Muscle of leg (tissue), 11 donors: ENCODE measurements around the gene KIF6. TPM values are rescaled to one million over a fixed set of nuclear protein-coding genes. Genes with fewer than 3 reads are reported as not detected.

Experiments
- DNase-seq: peaks from one replicate; pipeline ENCODE4 v3.0.0; 2013
- H3K27ac ChIP-seq: one replicate; pipeline ENCODE4 v1.5.1; 2013; ENCODE audit warnings: mild to moderate bottlenecking, low read length, control low read depth
- H3K27me3 ChIP-seq: one replicate; pipeline ENCODE4 v1.6.1; 2013; ENCODE audit warnings: low read length; ENCODE audit not compliant: control insufficient read depth, insufficient read depth
- H3K36me3 ChIP-seq: one replicate; pipeline ENCODE4 v1.6.1; 2013; ENCODE audit warnings: low read length; ENCODE audit not compliant: control insufficient read depth, insufficient read depth
- H3K4me1 ChIP-seq: one replicate; pipeline ENCODE4 v1.6.1; 2013; ENCODE audit warnings: low read length; ENCODE audit not compliant: control insufficient read depth, insufficient read depth
- H3K4me3 ChIP-seq: one replicate; pipeline ENCODE4 v1.5.1; 2013; ENCODE audit warnings: low read length, control low read depth
- H3K9me3 ChIP-seq: replicated peaks from 2 replicates; pipeline ENCODE4 v1.6.1; 2013; ENCODE audit warnings: low read depth, low read length; ENCODE audit not compliant: control insufficient read depth
- WGBS: methylation state at CpG from one replicate; pipeline ENCODE4 v1.1.5; 2013; ENCODE audit warnings: missing lambda C conversion rate; ENCODE audit not compliant: insufficient coverage; 5-methylcytosine and 5-hydroxymethylcytosine counted together
- polyA plus RNA-seq, 8 donors: library from polyadenylated mRNA; unstranded; fragments of 120-200 nt; gene quantifications; one replicate each; pipeline versions ENCODE4 v1.2.1 to v1.2.3, GENCODE V29; 2013; ENCODE audit warnings: inconsistent platforms in 1 of 8, low replicate concordance in 1 of 8; ENCODE audit not compliant: insufficient read length in 8 of 8, insufficient read depth in 1 of 8
- total RNA-seq: library from RNA; stranded (reverse); fragments of 120-200 nt; gene quantifications from one replicate; pipeline ENCODE4 v1.2.4, GENCODE V29; 2013

KIF6 gene
- total and polyA plus RNA-seq, 9 donors = 0.61 to 1.4 (median 1.1) TPM

DNA sequence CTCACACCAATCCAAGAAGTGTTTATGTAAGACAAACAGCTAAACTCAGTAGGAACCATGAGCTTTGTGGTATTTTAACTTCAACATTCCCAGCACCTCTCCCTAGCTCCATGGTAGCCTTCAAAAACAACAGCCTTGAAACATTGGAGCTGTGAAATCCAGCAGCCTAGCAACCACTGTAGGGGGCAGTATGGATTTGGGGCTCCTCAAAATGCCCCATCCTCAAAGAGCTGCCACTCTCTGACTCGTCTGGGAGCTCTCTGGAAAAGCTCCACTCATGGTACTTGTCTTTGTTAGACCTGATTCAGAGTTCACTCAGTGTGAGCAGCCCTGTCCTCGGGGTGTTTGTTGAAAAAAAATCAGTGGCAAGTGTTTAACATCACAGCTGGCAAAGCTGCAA lies 82.9 kb downstream of the KIF6 start:
- DNase-seq = no peak
- WGBS = 30% methylated on average over 1 of the region's 2 CpGs
- Histone ChIP-seq H3K9me3 (no peaks in the 10 kb centered on the region), H3K27ac (no peak overlapping the region), H3K4me1 (no peaks in the 10 kb centered on the region), H3K36me3 (no peaks in the 10 kb centered on the region), H3K4me3 (no peak overlapping the region), H3K27me3 (no peaks in the 10 kb centered on the region)

DNA sequence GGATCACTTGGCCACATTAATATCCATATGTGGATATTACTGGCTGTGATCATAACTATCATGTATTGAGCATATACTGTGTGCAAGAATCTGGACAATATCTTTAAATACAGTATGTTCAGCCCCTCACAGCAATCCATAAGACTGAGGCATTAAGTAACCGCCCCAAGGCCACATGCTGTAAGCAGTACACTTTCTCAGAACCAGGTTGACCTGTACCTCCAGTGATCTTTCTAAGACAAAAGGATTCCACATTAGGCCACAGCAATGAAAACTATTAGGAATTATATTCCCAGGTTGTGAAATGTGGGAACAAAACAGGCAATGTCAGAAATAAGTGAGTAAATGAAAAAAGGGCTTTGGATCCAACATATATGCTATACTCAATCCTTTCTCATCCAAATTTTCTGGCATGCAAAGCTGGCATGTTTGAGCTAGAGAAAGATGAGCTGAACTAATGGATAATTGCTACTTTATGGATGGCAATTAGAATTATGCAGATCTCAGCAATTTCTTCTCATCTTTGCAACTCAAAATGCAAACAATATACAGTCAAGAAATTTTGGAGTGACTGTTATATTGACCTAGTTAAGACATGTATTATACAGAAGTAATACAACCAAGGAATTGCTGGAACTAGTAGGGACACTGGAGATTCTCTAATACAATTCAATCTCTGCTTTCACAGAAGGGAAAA lies 86.9 kb downstream of the KIF6 start:
- Histone ChIP-seq H3K27me3 (no peaks in the 10 kb centered on the region), H3K27ac (no peak overlapping the region), H3K4me3 (no peak overlapping the region), H3K4me1 (no peaks in the 10 kb centered on the region), H3K36me3 (no peaks in the 10 kb centered on the region), H3K9me3 (no peaks in the 10 kb centered on the region)
- DNase-seq = no peak
- WGBS = 100% methylated on average over 1 of the region's 1 CpG

DNA sequence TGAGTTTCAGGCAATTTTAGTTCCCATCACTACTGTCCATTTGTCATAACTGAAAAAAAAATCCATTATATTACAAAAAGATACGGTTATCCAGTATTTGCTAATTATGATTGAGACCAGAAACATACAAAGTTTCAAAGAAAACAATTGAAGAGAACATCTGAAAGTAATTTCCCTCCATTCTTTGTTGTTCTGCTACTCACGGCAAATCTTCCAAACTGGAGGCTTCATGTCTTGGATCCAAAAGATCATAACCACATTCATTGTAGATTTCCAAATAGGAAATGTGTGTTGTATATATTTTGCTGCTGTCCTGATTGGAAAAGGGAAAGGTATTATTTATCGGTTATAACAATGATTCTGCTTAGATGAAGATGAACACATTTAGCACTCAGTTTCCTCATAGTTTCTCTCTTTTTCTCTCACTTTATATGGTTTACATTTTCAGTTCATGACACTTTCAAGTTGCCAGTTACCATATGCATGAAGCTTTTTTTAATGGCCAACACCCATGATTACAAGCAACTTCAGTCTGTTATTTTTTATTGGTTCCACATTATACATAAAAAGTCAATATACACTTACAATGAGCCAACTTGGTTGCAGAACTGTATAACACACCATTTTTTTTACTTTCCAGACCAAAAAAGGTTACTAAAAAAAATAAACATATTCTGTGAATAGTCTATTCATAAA lies 90.4 kb downstream of the KIF6 start:
- WGBS = no CpG with 5 or more reads among the region's 3 CpGs

DNA sequence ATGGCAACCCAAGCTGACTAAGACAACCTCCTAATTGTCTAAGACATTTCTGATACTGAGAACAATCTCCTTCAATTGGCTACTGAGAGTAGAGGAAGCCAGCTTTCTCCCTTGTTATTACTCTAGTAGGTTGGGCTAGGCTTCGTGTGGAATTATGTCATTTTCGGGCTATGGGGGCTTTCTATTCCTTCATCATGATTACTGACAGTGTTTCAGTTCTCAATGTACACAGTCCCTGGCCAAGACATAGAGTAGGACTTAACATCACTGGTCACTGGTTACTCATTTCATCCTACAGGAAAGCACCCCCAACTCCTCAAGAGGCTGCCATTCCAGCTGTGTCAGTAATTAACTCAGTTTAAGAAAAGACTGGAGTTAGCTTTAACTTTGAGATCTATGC lies 100.0 kb downstream of the KIF6 start:
- no peaks in the 10 kb centered on the region for H3K27me3 ChIP-seq
- no CpG with 5 or more reads among the region's 2 CpGs for WGBS
- H3K4me3 ChIP-seq = no peak overlapping the region
- no peaks in the 10 kb centered on the region for H3K9me3 ChIP-seq
- no peak for DNase-seq
- no peak overlapping the region for H3K27ac ChIP-seq
- no peaks in the 10 kb centered on the region for H3K36me3 ChIP-seq
- no peaks in the 10 kb centered on the region for H3K4me1 ChIP-seq

More for the DNA sequence above, 90.4 kb downstream of the KIF6 start:
- Histone ChIP-seq H3K9me3 (no peaks in the 10 kb centered on the region), H3K4me3 (no peak overlapping the region), H3K36me3 (no peaks in the 10 kb centered on the region), H3K27ac (no peak overlapping the region), H3K27me3 (no peaks in the 10 kb centered on the region), H3K4me1 (no peaks in the 10 kb centered on the region)
- DNase-seq = peak; percentile 57

DNA sequence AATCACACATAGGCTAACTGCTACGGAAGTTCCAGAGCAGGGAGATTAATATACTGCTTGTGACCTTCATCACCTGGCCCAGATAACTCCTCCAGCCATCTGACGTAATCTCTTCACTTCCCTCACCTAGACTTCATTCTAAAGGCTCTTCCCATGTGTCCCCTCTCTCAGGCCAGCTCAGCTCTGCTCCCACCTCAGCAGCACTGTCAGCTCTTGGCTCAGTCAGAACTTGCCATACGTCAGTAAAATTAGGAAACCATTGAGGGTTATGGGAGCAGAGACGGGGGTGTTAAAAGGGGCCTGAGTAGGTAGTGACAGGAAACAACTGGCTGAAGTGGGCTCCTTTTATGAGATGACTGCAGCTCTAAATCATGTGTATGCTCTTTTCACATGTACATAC lies 101.5 kb downstream of the KIF6 start:
- H3K27ac ChIP-seq = no peak overlapping the region
- no peak overlapping the region for H3K4me3 ChIP-seq
- H3K4me1 ChIP-seq = no peaks in the 10 kb centered on the region
- H3K36me3 ChIP-seq = no peaks in the 10 kb centered on the region
- H3K27me3 ChIP-seq = no peaks in the 10 kb centered on the region
- WGBS = 65% methylated on average over 2 of the region's 4 CpGs
- no peak for DNase-seq
- H3K9me3 ChIP-seq = no peaks in the 10 kb centered on the region

DNA sequence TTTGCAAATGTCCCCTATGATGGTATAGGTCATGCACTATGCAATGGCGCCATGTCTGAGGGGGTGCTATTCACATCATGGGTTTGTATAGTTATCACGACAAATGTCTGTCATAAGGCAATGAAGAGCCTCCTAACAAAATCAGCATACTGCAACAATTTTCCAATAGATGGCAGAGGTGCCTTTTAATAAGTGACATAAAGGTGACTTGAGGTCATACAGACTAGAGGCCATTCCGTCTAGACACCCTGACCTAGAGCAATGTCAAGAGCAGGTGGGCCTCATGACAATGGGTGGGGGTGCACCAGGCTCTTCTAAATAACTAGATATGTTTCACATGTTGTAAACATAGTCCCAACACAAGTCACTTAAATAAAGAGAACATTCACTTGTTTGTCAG lies 107.7 kb downstream of the KIF6 start:
- Histone ChIP-seq H3K27me3 (no peaks in the 10 kb centered on the region), H3K4me1 (no peaks in the 10 kb centered on the region), H3K9me3 (no peaks in the 10 kb centered on the region), H3K36me3 (no peaks in the 10 kb centered on the region), H3K4me3 (no peak overlapping the region), H3K27ac (no peak overlapping the region)
- DNase-seq = no peak
- WGBS = no CpG with 5 or more reads among the region's 3 CpGs

DNA sequence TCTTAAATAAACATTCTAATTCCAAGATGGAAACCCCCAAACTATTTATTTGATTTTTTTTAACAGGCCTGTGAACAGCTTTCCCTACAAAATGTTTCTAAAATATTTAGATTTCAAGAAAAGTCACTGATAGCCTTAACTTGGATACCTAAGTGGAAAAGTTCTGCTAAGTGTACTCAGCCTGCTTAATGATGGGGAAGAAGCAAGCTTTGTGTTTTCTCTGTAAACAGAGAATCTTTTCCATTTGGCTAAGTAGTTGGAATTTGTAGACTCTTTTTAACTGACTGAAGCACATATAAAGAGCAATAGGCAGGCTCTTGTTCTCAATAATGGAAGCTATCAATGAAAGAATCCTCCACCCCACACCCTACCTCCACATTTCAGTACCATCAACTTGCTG lies 108.2 kb downstream of the KIF6 start:
- Histone ChIP-seq H3K4me1 (no peaks in the 10 kb centered on the region), H3K27me3 (no peaks in the 10 kb centered on the region), H3K4me3 (no peak overlapping the region), H3K36me3 (no peaks in the 10 kb centered on the region), H3K9me3 (no peaks in the 10 kb centered on the region), H3K27ac (no peak overlapping the region)
- peak; percentile 59 for DNase-seq

DNA sequence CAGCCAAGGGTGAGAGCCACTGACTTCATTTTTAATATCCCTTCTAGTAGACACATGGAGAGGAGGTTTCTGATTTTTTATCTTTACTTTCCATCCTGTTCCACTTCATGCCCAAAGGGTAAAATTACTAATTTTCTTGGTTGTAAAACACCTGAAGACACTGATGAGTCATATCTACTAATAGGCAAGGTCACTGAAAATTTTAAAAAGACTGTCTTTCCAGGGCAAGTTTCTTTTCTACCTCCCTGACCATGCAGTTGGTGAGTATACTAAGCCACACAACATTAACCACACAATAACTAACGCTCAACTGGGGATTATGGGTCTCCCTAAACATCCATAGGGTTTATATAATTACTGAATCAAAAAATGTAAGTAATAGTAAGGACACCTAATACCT lies 109.6 kb downstream of the KIF6 start:
- Histone ChIP-seq H3K27ac (no peak overlapping the region), H3K9me3 (no peaks in the 10 kb centered on the region), H3K4me1 (no peaks in the 10 kb centered on the region), H3K36me3 (no peaks in the 10 kb centered on the region), H3K4me3 (no peak overlapping the region), H3K27me3 (no peaks in the 10 kb centered on the region)
- no CpG with 5 or more reads among the region's 1 CpG for WGBS
- no peak for DNase-seq

DNA sequence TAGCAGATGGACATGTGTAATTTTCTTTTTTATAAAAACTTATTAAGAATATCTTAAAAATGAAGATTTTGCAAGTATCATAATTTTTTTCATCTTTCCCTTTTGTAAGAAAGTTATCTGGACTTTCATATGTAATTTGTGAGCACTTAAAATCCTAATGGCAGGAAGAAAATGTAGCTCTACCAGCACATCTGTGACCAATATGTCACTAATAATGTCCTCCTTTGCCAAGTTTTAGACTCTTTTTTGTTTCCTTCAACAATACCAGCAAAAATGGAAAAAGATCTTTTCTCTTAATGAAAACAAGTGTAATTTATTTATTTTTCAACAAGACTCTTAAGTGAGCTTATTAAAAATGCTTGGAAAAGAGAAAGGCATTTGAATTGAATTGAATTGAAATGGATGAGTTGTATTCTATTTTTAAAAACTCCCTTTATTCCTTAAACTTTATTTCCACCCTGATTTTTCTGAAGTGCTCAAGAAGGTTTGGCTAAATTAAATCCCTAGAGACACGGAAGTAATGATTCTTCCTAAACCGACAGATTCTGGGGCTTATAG lies 110.7 kb downstream of the KIF6 start:
- no peaks in the 10 kb centered on the region for H3K9me3 ChIP-seq
- H3K4me3 ChIP-seq = no peak overlapping the region
- H3K4me1 ChIP-seq = peaks cover 5% of the 10 kb centered on the region
- WGBS = 20% methylated on average over 1 of the region's 2 CpGs
- H3K27ac ChIP-seq = peak overlapping the region; percentile 15
- DNase-seq = peak; percentile 62
- no peaks in the 10 kb centered on the region for H3K27me3 ChIP-seq
- H3K36me3 ChIP-seq = no peaks in the 10 kb centered on the region

DNA sequence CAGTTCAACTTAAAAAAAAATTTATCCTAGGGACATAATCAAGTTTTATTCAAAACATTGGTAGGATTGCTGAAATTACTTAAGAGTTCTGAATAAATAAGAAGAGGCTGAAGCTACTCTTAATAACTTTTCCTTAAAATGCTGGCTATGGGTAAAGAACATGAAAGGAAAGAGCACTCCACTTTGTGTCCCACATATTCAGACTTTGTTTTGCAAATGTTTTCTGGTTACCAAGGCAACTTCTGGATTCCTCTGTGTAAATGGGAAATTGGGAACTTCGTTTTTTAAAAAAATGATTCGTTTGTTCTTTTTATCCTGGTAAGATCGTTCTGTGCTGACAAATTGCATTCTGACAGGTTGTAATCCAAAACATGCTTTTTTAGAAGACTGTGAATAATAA lies 115.0 kb downstream of the KIF6 start:
- H3K4me3 ChIP-seq = no peak overlapping the region
- no CpG with 5 or more reads among the region's 3 CpGs for WGBS
- H3K36me3 ChIP-seq = no peaks in the 10 kb centered on the region
- peak overlapping the region; percentile 79 for H3K27ac ChIP-seq
- no peaks in the 10 kb centered on the region for H3K9me3 ChIP-seq
- peak; percentile 98 for DNase-seq
- H3K27me3 ChIP-seq = no peaks in the 10 kb centered on the region
- peaks cover 5% of the 10 kb centered on the region for H3K4me1 ChIP-seq
